Esophagus squamous epithelium (tissue), 4 donors: ENCODE data around the gene LAT.
"Not testable (repeated sequence)": the region's sequence is repeated elsewhere in the genome, so short reads cannot be mapped to it uniquely, and the experiment has no call there.

Source experiments
- CTCF ChIP-seq, 6 experiments: fragments of 450-650 bp in 4 of 6; fragments of 200-600 bp in 2 of 6; sonication (generic) in 2 of 6; IDR thresholded peaks; one replicate each; pipeline ENCODE4 v1.5.1; 2016 to 2019; ENCODE audit warnings: antibody characterized with exemption in 6 of 6, mild to moderate bottlenecking in 4 of 6, moderate library complexity in 4 of 6
- POLR2A ChIP-seq, 4 donors: fragments of 450-650 bp; IDR thresholded peaks; one replicate each; pipeline ENCODE4 v1.6.1; 2017; ENCODE audit warnings: antibody characterized with exemption in 4 of 4, mild to moderate bottlenecking in 4 of 4, moderate library complexity in 3 of 4

GRCh38 chr16:28980330-28980729, 4.5 kb upstream of the LAT start:
- not testable (repeated sequence) for TF ChIP-seq POLR2A, CTCF (IDR thresholded peaks at IDR 0.05)
